22Rv1 (cell line): ENCODE results near the gene KCNH4.
A peak's percentile ranks its signal among the peaks of the same experiment; 100 is the strongest.

ENCODE experiments used
- H3K27ac ChIP-seq: fragments of 450-650 bp; 2 replicates; pipeline ENCODE4 v1.5.1; 2017
- ZFX ChIP-seq: fragments of 450-650 bp; IDR thresholded peaks from 2 replicates; pipeline ENCODE4 v1.6.1; 2017; ENCODE audit warnings: antibody characterized with exemption, borderline replicate concordance
- TF ChIP-seq, protein P1 (sequence below): fragments of 450-650 bp; IDR thresholded peaks from 2 replicates; pipeline ENCODE4 v1.5.1; 2017; ENCODE audit warnings: mild to moderate bottlenecking

KCNH4 gene

DNA sequence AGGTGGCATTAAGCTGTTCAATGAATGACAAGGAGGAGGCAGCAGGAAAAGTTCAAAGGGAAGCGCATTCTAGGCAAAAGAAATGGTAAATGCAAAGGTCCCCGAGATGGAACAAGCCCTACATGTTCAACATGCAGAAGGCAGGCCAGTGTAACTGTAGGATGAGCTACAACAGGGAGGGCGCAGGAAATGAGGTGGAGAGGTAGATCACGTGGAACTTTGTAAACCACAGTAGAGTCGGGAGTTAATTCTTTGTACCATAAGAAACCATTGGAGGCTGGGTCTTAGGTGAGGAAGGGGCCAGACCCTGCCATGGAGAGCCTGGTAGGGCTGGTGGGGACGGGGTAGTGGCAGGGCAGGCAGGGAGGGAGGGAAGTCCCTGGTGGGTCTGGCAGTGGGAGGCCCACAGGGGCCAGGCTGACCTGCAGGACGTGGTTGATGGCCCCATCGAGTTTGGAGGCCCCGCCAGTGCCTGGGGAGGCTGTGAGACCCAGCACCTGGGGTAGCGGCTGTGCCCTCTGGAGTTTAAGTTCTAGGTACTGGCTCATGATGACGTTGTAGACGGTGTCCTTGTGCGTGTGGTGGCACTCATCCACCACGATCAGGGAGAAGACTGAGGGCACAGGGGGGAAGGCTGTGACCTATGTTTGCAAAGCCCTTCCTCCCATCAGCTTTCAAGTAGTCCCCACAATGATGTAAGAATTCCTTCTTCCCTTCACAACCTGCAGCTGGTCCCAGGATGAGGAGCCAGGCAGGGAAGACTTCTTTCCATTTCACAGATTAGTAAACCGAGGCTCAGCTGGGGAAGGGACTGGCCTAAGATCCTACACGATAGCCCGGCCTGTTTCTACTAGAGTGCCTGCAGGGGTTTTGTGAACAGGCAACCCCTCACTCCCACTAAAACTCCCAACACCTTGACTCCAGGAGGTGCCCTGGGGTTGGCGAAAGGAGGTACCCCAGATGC is 70.4 kb downstream of the KCNH4 start:
- H3K27ac ChIP-seq: no peak overlapping the region
- TF ChIP-seq, protein P1, sequence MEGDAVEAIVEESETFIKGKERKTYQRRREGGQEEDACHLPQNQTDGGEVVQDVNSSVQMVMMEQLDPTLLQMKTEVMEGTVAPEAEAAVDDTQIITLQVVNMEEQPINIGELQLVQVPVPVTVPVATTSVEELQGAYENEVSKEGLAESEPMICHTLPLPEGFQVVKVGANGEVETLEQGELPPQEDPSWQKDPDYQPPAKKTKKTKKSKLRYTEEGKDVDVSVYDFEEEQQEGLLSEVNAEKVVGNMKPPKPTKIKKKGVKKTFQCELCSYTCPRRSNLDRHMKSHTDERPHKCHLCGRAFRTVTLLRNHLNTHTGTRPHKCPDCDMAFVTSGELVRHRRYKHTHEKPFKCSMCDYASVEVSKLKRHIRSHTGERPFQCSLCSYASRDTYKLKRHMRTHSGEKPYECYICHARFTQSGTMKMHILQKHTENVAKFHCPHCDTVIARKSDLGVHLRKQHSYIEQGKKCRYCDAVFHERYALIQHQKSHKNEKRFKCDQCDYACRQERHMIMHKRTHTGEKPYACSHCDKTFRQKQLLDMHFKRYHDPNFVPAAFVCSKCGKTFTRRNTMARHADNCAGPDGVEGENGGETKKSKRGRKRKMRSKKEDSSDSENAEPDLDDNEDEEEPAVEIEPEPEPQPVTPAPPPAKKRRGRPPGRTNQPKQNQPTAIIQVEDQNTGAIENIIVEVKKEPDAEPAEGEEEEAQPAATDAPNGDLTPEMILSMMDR: no peak
- no peak for TF ChIP-seq ZFX

DNA sequence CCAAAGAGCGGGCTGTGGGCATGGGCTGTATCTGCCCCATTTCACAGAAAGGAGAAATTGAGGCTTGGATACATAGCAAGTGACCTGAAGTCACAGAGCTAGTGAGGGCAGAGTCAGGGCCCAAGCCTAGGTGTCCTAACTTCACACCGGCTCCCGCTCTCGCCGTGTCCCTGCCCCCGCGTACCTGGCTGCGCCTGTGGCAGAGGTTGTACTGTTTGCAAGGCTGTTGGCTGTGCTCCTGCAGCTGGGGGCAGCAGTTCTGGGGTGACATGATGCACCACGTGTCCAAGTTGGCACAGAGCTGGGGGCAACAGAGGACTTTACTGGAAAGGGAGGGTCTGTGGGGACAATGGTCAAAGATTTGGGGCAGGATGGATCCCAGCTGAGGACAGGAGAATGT is 71.9 kb downstream of the KCNH4 start:
- no peak overlapping the region for H3K27ac ChIP-seq
- TF ChIP-seq, protein P1: no peak
- no peak for TF ChIP-seq ZFX

DNA sequence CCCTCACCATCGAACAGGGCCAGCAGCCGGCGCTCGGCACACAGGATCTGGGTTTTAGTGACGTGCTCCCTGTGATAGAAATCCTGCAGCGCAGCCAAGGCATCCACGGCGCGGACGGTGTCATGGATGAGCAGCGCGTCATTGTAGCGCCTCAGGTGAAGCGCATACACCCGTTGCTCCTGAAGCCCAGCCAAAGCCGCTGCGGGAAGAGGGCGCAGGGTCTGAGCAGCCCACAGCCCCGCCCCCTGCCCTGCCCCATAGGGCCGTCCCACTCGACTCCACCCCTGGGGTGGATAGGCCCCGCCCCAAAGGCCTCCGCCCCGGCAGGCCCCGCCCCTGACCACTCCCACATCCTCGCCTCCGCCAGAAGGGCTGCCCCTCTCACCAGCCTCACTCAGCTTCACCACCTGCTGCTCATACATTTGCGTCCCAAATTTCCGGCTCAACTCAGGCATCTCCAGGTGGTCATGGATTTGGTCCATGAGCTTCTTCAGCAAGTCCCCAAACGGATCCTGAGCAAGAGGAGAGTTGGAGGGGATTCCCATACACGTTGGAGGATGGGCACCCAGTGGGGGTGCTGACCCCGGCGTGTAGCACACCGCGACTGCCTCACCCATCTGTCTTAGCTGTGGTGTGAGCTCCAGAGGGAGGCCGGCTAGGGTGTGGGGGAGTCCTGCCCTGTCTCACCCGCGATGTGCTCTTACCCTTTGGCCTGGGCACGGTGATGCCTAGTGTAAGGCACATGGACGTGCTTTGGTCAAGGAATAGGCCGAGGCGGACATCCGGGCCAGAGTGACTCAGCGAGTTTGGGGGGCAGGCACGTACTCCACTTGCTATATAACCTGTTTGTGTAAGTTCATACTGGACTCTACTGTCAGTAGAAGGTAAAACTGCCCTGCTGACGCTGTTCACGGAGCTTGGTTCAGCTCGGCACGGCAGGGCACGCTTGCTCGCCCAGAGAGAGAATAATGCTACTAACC is 73.1 kb downstream of the KCNH4 start:
- no peak overlapping the region for H3K27ac ChIP-seq
- TF ChIP-seq ZFX: no peak
- TF ChIP-seq, protein P1: 0 out of 2 replicates have a peak, but pooled peaks have one; percentile 10

DNA sequence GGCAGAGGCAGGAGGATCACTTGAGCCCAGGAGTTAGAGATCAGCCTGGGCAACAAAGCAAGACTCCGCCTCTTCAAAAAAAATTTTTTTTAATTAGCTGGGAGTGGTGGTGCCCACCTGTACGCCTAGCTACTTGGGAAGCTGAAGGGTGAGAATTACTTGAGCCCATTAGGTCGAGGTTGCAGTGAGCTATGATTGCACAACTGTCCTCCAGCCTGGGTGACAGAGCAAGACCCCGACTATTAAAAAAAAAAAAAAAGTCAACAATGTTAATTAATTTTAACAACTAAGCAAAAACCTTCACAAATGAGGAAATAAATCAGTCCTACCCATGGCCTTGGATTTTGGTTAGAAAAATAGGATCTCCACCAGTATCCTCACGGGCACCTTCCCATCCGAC is 73.8 kb downstream of the KCNH4 start:
- no peak overlapping the region for H3K27ac ChIP-seq

More for the DNA sequence above, 73.8 kb downstream of the KCNH4 start:
- TF ChIP-seq, protein P1: no peak
- no peak for TF ChIP-seq ZFX
